BLaER1 treated with 17β-estradiol and CSF1 and Interleukin-3, amounts not matched to agents 10 nM and 100 nM (cell line): ENCODE results near the gene SDK2.

ENCODE experiments used
- H3K27ac ChIP-seq, 11 experiments: shearing (Covaris generic); formaldehyde crosslinking; 2 replicates each; pipeline ENCODE4 v1.8.1; 2022
- H3K27me3 ChIP-seq, 11 experiments: shearing (Covaris generic); formaldehyde crosslinking; 2 replicates each; pipeline ENCODE4 v1.8.1; 2022
- H3K36me3 ChIP-seq, 11 experiments: shearing (Covaris generic); formaldehyde crosslinking; 2 replicates each; pipeline ENCODE4 v1.8.1; 2022
- H3K4me1 ChIP-seq, 10 experiments: shearing (Covaris generic); formaldehyde crosslinking; 2 replicates each; pipeline ENCODE4 v1.8.1; 2022
- H3K4me2 ChIP-seq, 11 experiments: shearing (Covaris generic); formaldehyde crosslinking; 2 replicates each; pipeline ENCODE4 v1.8.1; 2022
- H3K4me3 ChIP-seq, 10 experiments: shearing (Covaris generic); formaldehyde crosslinking; 2 replicates each; pipeline ENCODE4 v1.8.1; 2022
- H3K9ac ChIP-seq, 11 experiments: shearing (Covaris generic); formaldehyde crosslinking; 2 replicates each; pipeline ENCODE4 v1.8.1; 2022
- H3K9me3 ChIP-seq, 11 experiments: shearing (Covaris generic); formaldehyde crosslinking; replicated peaks in 1 of 11; 2 replicates each; pipeline ENCODE4 v1.8.1; 2022
- H4K20me1 ChIP-seq, 11 experiments: shearing (Covaris generic); formaldehyde crosslinking; 2 replicates each; pipeline ENCODE4 v1.8.1; 2022
- Cebpa-rat ChIP-seq, 11 experiments: shearing (Covaris generic); IDR thresholded peaks; 2 replicates each; pipeline ENCODE4 v1.8.1; 2022

SDK2 gene

DNA sequence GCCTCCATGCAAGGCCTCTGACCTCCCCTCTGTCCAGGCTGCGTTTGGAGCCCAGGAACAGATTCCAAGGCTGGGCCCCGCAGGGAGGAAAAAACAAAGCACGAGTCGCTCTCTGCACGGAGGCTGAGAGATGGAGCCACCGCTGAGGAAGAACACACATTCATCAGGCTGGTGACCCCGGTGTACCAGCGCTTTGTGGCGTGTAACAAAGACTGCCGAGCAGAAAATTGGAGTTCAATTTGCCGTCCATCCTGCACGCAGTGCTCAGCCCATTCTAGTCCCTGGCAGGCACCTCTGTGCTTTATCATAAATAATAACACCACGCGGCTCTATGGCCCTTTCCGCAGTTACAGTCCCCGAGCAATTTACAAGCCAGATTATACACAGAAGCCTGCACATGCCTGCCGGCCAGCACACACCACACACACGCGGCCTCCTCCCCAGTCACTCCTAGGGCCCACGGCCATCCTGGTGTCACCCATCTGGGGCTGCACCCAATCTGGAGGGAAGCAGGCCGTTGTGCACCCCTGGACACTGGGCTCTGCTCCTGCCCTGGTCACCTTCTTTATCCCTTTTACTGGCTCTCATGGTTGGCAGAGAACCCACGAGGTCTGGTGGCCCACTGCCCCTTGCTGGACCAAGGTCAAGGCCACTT is 124.4 kb downstream of the SDK2 start:
- no peak for TF ChIP-seq Cebpa-rat (IDR thresholded peaks at IDR 0.05)
- Histone ChIP-seq H3K27me3 (no peaks in the 10 kb centered on the region), H3K4me3 (no peak overlapping the region), H3K9ac (no peak overlapping the region; a peak in 1 of 22 replicates), H3K4me1 (peaks cover 0 to 18% (median 3%) of the 10 kb centered on the region in 10 experiments; a peak in 8 of 20 replicates), H4K20me1 (peaks cover 0 to 7% (median 0%) of the 10 kb centered on the region in 11 experiments; a peak in 2 of 22 replicates), H3K4me2 (no peak overlapping the region), H3K36me3 (no peaks in the 10 kb centered on the region; a peak in 1 of 22 replicates), H3K27ac (no peak overlapping the region), H3K9me3 (no peaks in the 10 kb centered on the region)

DNA sequence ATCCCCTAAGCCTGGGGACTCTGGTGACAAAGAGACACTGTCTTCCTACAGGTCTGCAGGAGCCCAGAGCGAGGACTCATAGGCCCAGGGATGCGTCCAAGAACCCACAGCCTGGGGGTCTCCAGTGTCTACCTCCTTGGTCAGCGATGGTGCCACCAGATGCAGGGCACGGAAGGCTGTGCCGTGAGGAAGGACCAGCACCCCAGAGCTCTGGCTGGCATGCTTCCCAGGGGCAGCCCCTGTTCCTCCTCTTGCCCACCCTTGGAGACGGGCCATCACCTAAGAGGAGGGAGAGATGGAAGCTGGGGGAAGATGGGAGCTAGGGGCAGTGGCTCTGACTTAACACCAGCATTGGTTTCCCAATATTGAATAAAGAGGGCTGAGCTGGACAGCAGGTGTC is 125.2 kb downstream of the SDK2 start:
- Histone ChIP-seq H3K4me1 (peaks cover 0 to 18% (median 3%) of the 10 kb centered on the region in 10 experiments; a peak in 8 of 20 replicates), H3K4me2 (no peak overlapping the region), H3K36me3 (no peaks in the 10 kb centered on the region; a peak in 1 of 22 replicates), H3K9me3 (no peaks in the 10 kb centered on the region), H3K4me3 (no peak overlapping the region), H3K9ac (no peak overlapping the region), H3K27me3 (no peaks in the 10 kb centered on the region), H4K20me1 (peaks cover 0 to 7% (median 0%) of the 10 kb centered on the region in 11 experiments; a peak in 2 of 22 replicates), H3K27ac (no peak overlapping the region)
- no peak for TF ChIP-seq Cebpa-rat (IDR thresholded peaks at IDR 0.05)

- no peaks in the 10 kb centered on the region for H3K9me3 ChIP-seq
- no peak overlapping the region for H3K4me2 ChIP-seq
- no peak overlapping the region for H3K9ac ChIP-seq
- no peaks in the 10 kb centered on the region; a peak in 1 of 22 replicates for H3K36me3 ChIP-seq
- H3K4me3 ChIP-seq: no peak overlapping the region
- H3K4me1 ChIP-seq: peaks cover 0 to 11% (median under 1%) of the 10 kb centered on the region in 10 experiments; a peak in 8 of 20 replicates
- H3K27ac ChIP-seq: no peak overlapping the region
- H3K27me3 ChIP-seq: no peaks in the 10 kb centered on the region
- peaks cover 0 to 8% (median 0%) of the 10 kb centered on the region in 11 experiments; a peak in 2 of 22 replicates for H4K20me1 ChIP-seq
- no peak for TF ChIP-seq Cebpa-rat (IDR thresholded peaks at IDR 0.05)
Observed at GRCh38 chr17:73516431-73516830, 127.8 kb downstream of the SDK2 start.

DNA sequence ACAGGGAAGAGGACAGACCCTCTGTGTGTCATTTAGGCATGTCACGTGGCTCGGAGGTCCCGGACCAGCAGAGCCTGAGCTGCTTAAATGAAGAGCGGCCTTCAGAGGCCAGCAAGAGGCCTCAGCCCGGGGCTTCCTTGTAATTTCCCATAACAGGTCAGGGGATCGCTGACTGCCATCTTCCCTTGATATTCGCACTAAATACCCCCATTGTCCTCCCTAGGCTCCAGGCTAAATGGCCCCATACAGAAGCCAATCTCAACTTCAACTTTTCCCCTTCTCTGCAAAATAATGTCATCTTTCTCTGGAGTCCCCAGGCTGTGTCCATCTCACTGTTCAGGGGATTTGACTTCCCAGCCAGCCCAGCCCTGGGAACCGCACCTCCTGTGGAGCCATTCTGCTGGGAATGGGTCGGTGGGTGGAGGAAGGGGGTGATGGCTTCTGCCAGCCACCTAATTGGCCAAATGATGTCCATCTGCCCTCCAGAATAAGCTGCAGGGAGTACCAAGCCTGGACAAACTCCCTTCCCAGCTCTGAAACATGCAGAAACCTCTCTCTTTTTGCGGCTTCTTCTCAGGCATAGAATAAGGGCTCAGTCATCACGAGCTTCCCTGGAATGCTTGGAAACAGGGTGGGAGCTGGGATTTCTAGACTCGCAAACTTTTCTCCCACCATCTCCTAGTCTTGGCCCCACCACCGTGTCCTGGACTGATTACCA is 129.9 kb downstream of the SDK2 start:
- peaks cover 0 to 25% (median 0%) of the 10 kb centered on the region in 11 experiments; a peak in 2 of 22 replicates for H4K20me1 ChIP-seq
- no peak overlapping the region for H3K27ac ChIP-seq
- no peaks in the 10 kb centered on the region for H3K9me3 ChIP-seq
- no peaks in the 10 kb centered on the region; a peak in 1 of 22 replicates for H3K36me3 ChIP-seq
- no peak overlapping the region for H3K4me2 ChIP-seq
- H3K4me1 ChIP-seq: peaks cover 0 to 21% (median 12%) of the 10 kb centered on the region in 10 experiments; a peak in 12 of 20 replicates
- no peak overlapping the region for H3K4me3 ChIP-seq
- no peak overlapping the region for H3K9ac ChIP-seq
- H3K27me3 ChIP-seq: no peaks in the 10 kb centered on the region
- TF ChIP-seq Cebpa-rat (IDR thresholded peaks at IDR 0.05): no peak

- Histone ChIP-seq H3K4me3 (no peak overlapping the region), H3K27ac (no peak overlapping the region), H3K4me2 (no peak overlapping the region), H3K9me3 (no peaks in the 10 kb centered on the region), H3K36me3 (no peaks in the 10 kb centered on the region), H3K9ac (no peak overlapping the region), H4K20me1 (peaks cover 0 to 25% (median 0%) of the 10 kb centered on the region in 11 experiments; a peak in 2 of 22 replicates), H3K27me3 (no peaks in the 10 kb centered on the region), H3K4me1 (peaks cover 0 to 30% (median 21%) of the 10 kb centered on the region in 10 experiments; a peak in 12 of 20 replicates)
- no peak for TF ChIP-seq Cebpa-rat (IDR thresholded peaks at IDR 0.05)
Observed at GRCh38 chr17:73513426-73513825, 130.8 kb downstream of the SDK2 start.

- no peak for TF ChIP-seq Cebpa-rat (IDR thresholded peaks at IDR 0.05)
- H3K9ac ChIP-seq: no peak overlapping the region
- H3K4me2 ChIP-seq: no peak overlapping the region
- peaks cover 0 to 41% (median 29%) of the 10 kb centered on the region in 10 experiments; a peak in 12 of 20 replicates for H3K4me1 ChIP-seq
- no peaks in the 10 kb centered on the region for H3K27me3 ChIP-seq
- H3K27ac ChIP-seq: no peak overlapping the region
- no peaks in the 10 kb centered on the region for H3K9me3 ChIP-seq
- H3K36me3 ChIP-seq: no peaks in the 10 kb centered on the region; a peak in 3 of 22 replicates
- H3K4me3 ChIP-seq: no peak overlapping the region
- peaks cover 0 to 30% (median 0%) of the 10 kb centered on the region in 11 experiments; a peak in 2 of 22 replicates for H4K20me1 ChIP-seq
Observed at GRCh38 chr17:73511719-73512115, 132.5 kb downstream of the SDK2 start.

- Histone ChIP-seq H3K36me3 (peaks cover 0 to 5% (median 0%) of the 10 kb centered on the region in 11 experiments; a peak in 5 of 22 replicates), H3K27ac (no peak overlapping the region), H3K27me3 (no peaks in the 10 kb centered on the region), H3K9me3 (no peaks in the 10 kb centered on the region), H3K9ac (no peak overlapping the region), H4K20me1 (peaks cover 0 to 32% (median 0%) of the 10 kb centered on the region in 11 experiments; a peak in 2 of 22 replicates), H3K4me1 (peaks cover 0 to 41% (median 29%) of the 10 kb centered on the region in 10 experiments; a peak in 12 of 20 replicates), H3K4me3 (no peak overlapping the region), H3K4me2 (no peak overlapping the region)
- TF ChIP-seq Cebpa-rat (IDR thresholded peaks at IDR 0.05): no peak
Observed at GRCh38 chr17:73510981-73511718, 133.1 kb downstream of the SDK2 start.

DNA sequence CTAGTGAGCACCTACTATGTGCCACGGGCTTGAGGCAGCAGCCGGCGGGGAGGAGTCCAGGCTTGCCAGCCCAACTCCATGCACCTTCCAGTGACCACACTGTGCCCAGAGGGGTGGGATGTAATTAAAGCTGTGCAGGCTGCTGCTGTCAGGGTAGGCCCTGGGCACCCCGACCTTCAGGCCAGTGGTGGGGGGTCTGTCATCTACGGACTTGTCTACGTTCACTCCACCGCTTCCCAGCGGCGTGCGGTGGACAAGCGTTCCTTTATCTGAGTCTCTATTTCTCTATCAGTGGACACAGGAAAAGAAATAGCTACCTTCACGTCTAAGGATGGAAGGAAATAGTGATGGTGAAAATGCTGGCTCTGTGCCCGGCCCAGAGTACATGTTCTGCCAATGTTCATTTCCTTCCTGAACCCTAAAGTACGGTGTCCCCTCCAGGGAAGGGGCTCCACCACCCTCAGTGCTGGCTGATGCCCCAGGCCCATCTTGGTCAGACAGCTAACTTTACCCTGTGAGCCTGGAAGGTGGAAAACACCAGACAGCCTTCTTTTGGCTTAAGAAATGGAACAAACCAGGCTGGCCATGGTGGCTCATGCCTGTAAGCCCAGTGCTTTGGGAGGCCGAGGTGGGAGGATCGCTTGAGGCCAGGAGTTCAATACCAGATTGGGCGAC is 135.2 kb downstream of the SDK2 start:
- Histone ChIP-seq H3K4me1 (peaks cover 0 to 41% (median 29%) of the 10 kb centered on the region in 10 experiments; a peak in 12 of 20 replicates), H3K27ac (no peak overlapping the region), H3K36me3 (peaks cover 0 to 7% (median 0%) of the 10 kb centered on the region in 11 experiments; a peak in 5 of 22 replicates), H3K9ac (no peak overlapping the region), H4K20me1 (peaks cover 0 to 32% (median 0%) of the 10 kb centered on the region in 11 experiments; a peak in 2 of 22 replicates), H3K9me3 (no peaks in the 10 kb centered on the region), H3K4me2 (peak overlapping the region in 7 of 11 experiments; percentile 19 to 56 (median 43); a peak in 14 of 22 replicates), H3K4me3 (no peak overlapping the region), H3K27me3 (no peaks in the 10 kb centered on the region)
- no peak for TF ChIP-seq Cebpa-rat (IDR thresholded peaks at IDR 0.05)
